Measurements from ENCODE around the gene PSKH1.

PSKH1 gene

GRCh38 chr16:67942510-67943255 is 49.6 kb downstream of the PSKH1 start:
- no peak for DNase-seq

- no peak for DNase-seq
Measured at GRCh38 chr16:67943256-67943618, 50.2 kb downstream of the PSKH1 start.

- DNase-seq, result peak; percentile 85
Measured at GRCh38 chr16:67943619-67944504, 50.8 kb downstream of the PSKH1 start, which contains the start of gene LCAT. Gene LCAT (minus strand): TSS chr16:67944120. CDS start chr16:67944101, 19 bp downstream.

GRCh38 chr16:67944690-67945391 is 51.8 kb downstream of the PSKH1 start:
- DNase-seq, result no peak

GRCh38 chr16:67945392-67945933 is 52.4 kb downstream of the PSKH1 start:
- no peak for DNase-seq

GRCh38 chr16:67946128-67946569 is 53.1 kb downstream of the PSKH1 start:
- no peak for DNase-seq

GRCh38 chr16:67946966-67947558 is 54.0 kb downstream of the PSKH1 start:
- no peak for DNase-seq

- DNase-seq, result no peak
Measured at GRCh38 chr16:67948015-67948414, 55.0 kb downstream of the PSKH1 start.

- DNase-seq, result no peak
Measured at GRCh38 chr16:67949645-67950044, 56.6 kb downstream of the PSKH1 start.

GRCh38 chr16:67950335-67950843 is 57.3 kb downstream of the PSKH1 start:
- DNase-seq, result no peak

GRCh38 chr16:67951485-67951884 is 58.4 kb downstream of the PSKH1 start:
- peak; percentile 91 for DNase-seq

- no peak for DNase-seq
Measured at GRCh38 chr16:67953641-67954375, 60.8 kb downstream of the PSKH1 start.

GRCh38 chr16:67954421-67955196 is 61.6 kb downstream of the PSKH1 start:
- DNase-seq, result no peak

- DNase-seq, result no peak
Measured at GRCh38 chr16:67957622-67958021, 64.6 kb downstream of the PSKH1 start.

GRCh38 chr16:67959536-67960329 is 66.7 kb downstream of the PSKH1 start:
- DNase-seq, result no peak

GRCh38 chr16:67961551-67961957 is 68.5 kb downstream of the PSKH1 start:
- DNase-seq, result no peak

- no peak for DNase-seq
Measured at GRCh38 chr16:67962135-67962534, 69.1 kb downstream of the PSKH1 start.

- DNase-seq, result peak; percentile 29
Measured at GRCh38 chr16:67963292-67963661, 70.2 kb downstream of the PSKH1 start.

GRCh38 chr16:67963662-67964321 is 70.7 kb downstream of the PSKH1 start:
- no peak for DNase-seq

All from midbrain (tissue), 1 donor.